GM10248 (cell line): ENCODE data around the gene PDE10A.

Experiments
- CTCF ChIA-PET: fragments of 300-600 bp; sonication (Branson Sonifier 250); formaldehyde crosslinking; extraction: SDS; loops from one replicate; lab custom pipeline; 2021; ENCODE audit warnings: antibody characterized with exemption; lab: Yijun Ruan, JAX
- POLR2A ChIA-PET: fragments of 350-650 bp; sonication (Branson Sonifier 250); formaldehyde crosslinking; extraction: SDS; loops from one replicate; lab custom pipeline; 2020; ENCODE audit warnings: antibody characterized with exemption; lab: Yijun Ruan, JAX
- DNase-seq: peaks from one replicate; pipeline ENCODE4 v3.0.0; 2012; ENCODE audit errors: extremely low spot score
- TF ChIP-seq, protein P1 (sequence below): IDR thresholded peaks from 2 replicates; pipeline ENCODE4 v1.5.1; 2012; ENCODE audit warnings: mild to moderate bottlenecking, low read depth; ENCODE audit errors: extremely low read depth, missing control alignments, control extremely low read depth

The PDE10A gene

DNA sequence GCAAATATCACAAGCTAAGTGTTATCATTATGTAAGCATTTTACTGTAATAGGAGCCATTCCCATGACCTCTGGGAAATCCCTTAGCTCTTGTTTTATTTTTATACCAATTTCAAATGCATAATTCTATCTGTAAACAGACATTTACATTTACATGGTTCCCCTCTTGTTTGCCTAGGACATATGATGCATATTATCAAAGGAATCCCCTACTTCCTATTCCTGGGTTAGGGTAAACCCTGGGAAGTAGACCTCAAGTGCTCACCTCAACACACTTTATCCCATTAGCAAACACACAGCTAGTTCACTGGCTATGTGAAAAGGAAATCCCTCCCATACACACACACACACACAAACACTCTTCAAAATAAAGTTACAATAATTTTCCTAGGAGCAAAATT lies 27.1 kb downstream of the PDE10A start:
- DNase-seq: no peak
- POLR2A ChIA-PET: no interaction called here
- TF ChIP-seq, protein P1, sequence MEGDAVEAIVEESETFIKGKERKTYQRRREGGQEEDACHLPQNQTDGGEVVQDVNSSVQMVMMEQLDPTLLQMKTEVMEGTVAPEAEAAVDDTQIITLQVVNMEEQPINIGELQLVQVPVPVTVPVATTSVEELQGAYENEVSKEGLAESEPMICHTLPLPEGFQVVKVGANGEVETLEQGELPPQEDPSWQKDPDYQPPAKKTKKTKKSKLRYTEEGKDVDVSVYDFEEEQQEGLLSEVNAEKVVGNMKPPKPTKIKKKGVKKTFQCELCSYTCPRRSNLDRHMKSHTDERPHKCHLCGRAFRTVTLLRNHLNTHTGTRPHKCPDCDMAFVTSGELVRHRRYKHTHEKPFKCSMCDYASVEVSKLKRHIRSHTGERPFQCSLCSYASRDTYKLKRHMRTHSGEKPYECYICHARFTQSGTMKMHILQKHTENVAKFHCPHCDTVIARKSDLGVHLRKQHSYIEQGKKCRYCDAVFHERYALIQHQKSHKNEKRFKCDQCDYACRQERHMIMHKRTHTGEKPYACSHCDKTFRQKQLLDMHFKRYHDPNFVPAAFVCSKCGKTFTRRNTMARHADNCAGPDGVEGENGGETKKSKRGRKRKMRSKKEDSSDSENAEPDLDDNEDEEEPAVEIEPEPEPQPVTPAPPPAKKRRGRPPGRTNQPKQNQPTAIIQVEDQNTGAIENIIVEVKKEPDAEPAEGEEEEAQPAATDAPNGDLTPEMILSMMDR: no peak
- CTCF ChIA-PET: interaction anchor here (1.3 to 2.0 kb wide), 4 partner anchors 11 to 196 kb away, joined by 3 to 7 read pairs (median 3); no protein-coding TSS in a partner anchor

DNA sequence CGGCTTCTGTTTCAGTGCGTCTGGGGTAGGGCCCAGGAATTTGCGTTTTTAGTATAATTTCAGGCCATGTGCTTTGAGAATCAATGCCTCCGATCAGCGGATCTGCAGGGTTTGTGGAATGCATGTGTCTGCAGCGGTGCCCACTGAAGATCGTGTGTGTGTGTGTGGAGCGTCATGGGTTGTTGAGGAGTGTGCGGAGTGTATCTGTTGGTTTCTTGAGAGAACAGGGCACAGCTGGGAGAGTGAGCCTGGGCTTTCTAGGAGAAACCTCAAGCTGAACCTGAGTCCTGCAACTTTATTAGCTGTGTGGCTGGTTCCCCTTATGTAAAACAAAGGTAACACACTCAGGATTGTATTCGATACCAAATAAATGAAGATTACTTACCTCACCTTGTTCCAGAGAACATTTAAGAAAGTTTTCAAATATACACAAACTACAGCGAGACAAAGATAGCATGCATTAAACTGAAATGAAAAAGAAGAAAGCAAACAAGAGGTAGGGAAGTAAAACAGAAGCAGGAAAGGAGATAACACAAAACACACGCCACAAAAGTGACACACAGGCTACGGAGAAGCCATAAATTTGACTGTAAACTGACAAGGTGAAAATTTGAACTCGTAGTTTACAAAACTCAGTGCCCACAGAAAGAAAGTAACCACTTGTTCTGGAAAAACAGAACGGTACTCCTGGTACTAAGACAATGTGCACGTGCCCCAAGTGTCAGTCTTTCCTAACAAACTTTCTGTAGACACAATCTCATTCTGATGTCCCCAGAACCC lies 28.8 kb downstream of the PDE10A start:
- CTCF ChIA-PET: no interaction called here
- POLR2A ChIA-PET: no interaction called here
- TF ChIP-seq, protein P1: no peak
- no peak for DNase-seq

DNA sequence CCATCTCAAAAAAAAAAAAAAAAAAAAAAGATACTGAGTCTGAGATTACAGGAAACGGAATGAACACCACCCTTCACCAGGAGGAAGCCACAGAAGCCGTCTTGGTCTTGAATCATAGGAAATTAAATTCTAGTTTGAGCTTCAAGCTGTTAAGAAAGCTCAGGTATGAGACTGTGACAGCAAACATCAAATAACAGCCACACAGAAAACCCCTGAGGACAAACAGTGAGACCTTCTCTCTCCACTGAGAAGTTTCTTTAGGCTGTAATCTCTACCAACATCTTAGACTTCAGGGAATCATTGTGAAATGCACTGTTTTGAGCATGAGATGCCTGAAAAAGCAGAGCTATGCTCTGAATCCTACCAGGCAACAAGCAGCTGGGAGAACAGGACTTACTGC lies 30.8 kb downstream of the PDE10A start:
- POLR2A ChIA-PET: no interaction called here
- CTCF ChIA-PET: no interaction called here
- DNase-seq: no peak
- TF ChIP-seq, protein P1: no peak

DNA sequence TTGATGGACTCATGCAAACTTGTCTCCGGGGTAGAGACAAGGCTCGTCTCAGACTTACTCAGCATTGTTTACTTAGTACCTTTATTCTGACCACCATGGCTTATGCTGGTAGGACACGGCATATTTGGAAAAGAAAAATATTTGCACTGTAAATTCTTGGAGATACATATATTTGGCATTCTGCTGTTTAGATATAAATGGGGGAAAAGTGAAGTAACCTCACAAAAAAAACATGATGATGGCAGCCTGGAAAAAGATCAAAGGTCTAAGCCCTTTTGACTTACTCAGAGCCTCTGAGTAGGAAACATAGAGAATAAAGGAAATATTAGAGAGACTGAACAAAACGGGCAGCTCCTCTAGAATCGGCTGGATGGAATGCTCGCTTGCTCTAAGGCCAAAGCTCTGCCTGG lies 32.5 kb downstream of the PDE10A start:
- ChIA-PET CTCF (no interaction called here), POLR2A (no interaction called here)
- DNase-seq: no peak
- TF ChIP-seq, protein P1: no peak

DNA sequence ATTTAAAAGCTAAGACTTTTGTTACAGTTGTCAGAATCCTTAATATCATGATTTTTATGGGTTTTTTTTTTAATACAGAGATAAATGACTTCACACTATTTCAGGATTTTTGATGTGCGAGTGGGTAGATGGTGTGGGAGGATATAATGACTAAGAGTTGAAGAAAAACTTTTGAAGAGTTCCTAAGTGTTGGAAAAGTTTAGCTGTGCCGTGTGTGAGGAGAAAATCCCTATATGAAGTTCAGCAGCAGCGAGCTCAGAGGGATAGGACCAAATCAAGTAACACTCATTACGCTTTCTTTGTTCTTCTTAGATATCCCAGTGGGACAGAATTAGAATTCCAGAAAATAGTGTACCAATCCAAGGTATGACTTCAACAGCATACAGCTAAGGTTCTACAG lies 34.1 kb downstream of the PDE10A start:
- TF ChIP-seq, protein P1: no peak
- ChIA-PET POLR2A (no interaction called here), CTCF (no interaction called here)
- no peak for DNase-seq

DNA sequence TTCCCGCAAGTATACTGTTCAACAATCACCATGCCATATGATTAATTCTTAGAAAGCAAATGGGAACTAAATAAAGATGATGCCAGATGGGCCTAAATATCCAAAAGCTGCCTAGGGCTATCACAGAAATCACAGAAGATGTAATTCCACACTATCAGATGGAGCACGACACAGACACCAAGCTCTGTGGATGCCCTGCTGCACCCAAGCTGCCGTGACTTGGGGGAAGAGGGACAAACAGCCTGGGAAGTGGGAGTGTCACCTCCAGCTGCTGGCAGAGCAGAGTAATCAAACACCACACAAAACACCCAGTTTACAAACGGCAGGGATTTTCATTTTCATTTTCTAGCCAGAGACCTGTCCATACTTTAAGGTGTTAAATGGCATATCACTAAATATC lies 35.7 kb downstream of the PDE10A start:
- TF ChIP-seq, protein P1: no peak
- DNase-seq: no peak
- ChIA-PET CTCF (no interaction called here), POLR2A (no interaction called here)

DNA sequence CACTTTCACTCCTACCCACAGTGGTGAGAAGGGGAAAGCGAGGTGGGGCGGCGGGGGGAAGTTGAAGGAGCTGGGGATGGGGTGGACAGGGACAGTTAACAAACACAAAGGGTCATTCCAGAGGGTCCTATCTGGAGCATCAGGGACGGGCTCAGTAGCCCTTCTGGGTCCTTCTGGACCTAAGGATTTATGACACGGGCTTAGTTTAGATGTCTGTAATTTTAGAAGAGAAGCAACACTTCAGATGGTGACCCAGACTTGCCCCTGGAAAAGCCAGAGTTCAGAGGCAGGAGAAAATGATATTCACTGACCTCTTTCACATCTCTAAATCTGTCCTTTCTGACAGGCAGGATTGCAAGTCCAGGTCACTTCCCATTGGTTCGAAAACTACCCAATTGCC lies 36.3 kb downstream of the PDE10A start:
- CTCF ChIA-PET: no interaction called here
- TF ChIP-seq, protein P1: no peak
- POLR2A ChIA-PET: no interaction called here
- no peak for DNase-seq
